HEK293T (cell line): ENCODE measurements around the gene DDN.
A peak's percentile ranks its signal among the peaks of the same experiment; 100 is the strongest.

Source experiments
- CTCF ChIA-PET: fragments of 350-600 bp; formaldehyde crosslinking; extraction: SDS; loops from one replicate; lab custom pipeline; 2021; ENCODE audit warnings: antibody characterized with exemption, inconsistent platforms; lab: Yijun Ruan, JAX
- POLR2A ChIA-PET: fragments of 350-600 bp; formaldehyde crosslinking; extraction: SDS; loops from one replicate; lab custom pipeline; 2020; ENCODE audit warnings: antibody characterized with exemption, inconsistent platforms; lab: Yijun Ruan, JAX
- DNase-seq: peaks from one replicate; pipeline ENCODE4 v3.0.0; 2012; ENCODE audit warnings: mixed read lengths; ENCODE audit errors: extremely low spot score
- ARNT ChIP-seq: fragments of 450-650 bp; IDR thresholded peaks from 2 replicates; pipeline ENCODE4 v1.6.1; 2017; ENCODE audit warnings: mild to moderate bottlenecking
- BHLHE40 ChIP-seq: fragments of 450-650 bp; IDR thresholded peaks from 2 replicates; pipeline ENCODE4 v1.6.1; 2016; ENCODE audit warnings: mild to moderate bottlenecking, moderate library complexity, borderline replicate concordance
- CTBP1 ChIP-seq: fragments of 450-650 bp; IDR thresholded peaks from 2 replicates; pipeline ENCODE4 v1.6.1; 2016; ENCODE audit warnings: borderline replicate concordance
- ELF4 ChIP-seq: fragments of 450-650 bp; IDR thresholded peaks from 2 replicates; pipeline ENCODE4 v1.6.1; 2017; ENCODE audit warnings: antibody characterized with exemption
- FOXA1 ChIP-seq: fragments of 450-650 bp; IDR thresholded peaks from 2 replicates; pipeline ENCODE4 v1.6.1; 2016; ENCODE audit warnings: mild to moderate bottlenecking
- FOXK2 ChIP-seq: fragments of 450-650 bp; IDR thresholded peaks from 2 replicates; pipeline ENCODE4 v1.6.1; 2016; ENCODE audit warnings: mild to moderate bottlenecking
- FOXM1 ChIP-seq: fragments of 450-650 bp; IDR thresholded peaks from 2 replicates; pipeline ENCODE4 v1.6.1; 2017; ENCODE audit warnings: mild to moderate bottlenecking, borderline replicate concordance
- HDGF ChIP-seq: fragments of 450-650 bp; IDR thresholded peaks from 2 replicates; pipeline ENCODE4 v1.6.1; 2017; ENCODE audit warnings: antibody characterized with exemption, borderline replicate concordance
- L3MBTL2 ChIP-seq: fragments of 450-650 bp; conservative IDR thresholded peaks from 2 replicates; pipeline ENCODE4 v1.6.1; 2016; ENCODE audit warnings: mild to moderate bottlenecking
- LEF1 ChIP-seq: fragments of 450-650 bp; IDR thresholded peaks from 2 replicates; pipeline ENCODE4 v1.6.1; 2017; ENCODE audit warnings: mild to moderate bottlenecking, borderline replicate concordance
- NFRKB ChIP-seq: fragments of 450-650 bp; IDR thresholded peaks from 2 replicates; pipeline ENCODE4 v1.6.1; 2016; ENCODE audit warnings: mild to moderate bottlenecking, moderate library complexity
- SP1 ChIP-seq: fragments of 450-650 bp; IDR thresholded peaks from 2 replicates; pipeline ENCODE4 v1.6.1; 2017
- SUZ12 ChIP-seq: fragments of 450-650 bp; IDR thresholded peaks from 2 replicates; pipeline ENCODE4 v1.6.1; 2016; ENCODE audit warnings: mild to moderate bottlenecking
- TARDBP ChIP-seq: fragments of 450-650 bp; IDR thresholded peaks from 2 replicates; pipeline ENCODE4 v1.6.1; 2016
- ZNF384 ChIP-seq: fragments of 450-650 bp; IDR thresholded peaks from 2 replicates; pipeline ENCODE4 v1.6.1; 2016
- TF ChIP-seq, protein P1 (sequence below): fragments of 450-650 bp; IDR thresholded peaks from 2 replicates; pipeline ENCODE4 v1.6.1; 2016

Gene DDN

DNA sequence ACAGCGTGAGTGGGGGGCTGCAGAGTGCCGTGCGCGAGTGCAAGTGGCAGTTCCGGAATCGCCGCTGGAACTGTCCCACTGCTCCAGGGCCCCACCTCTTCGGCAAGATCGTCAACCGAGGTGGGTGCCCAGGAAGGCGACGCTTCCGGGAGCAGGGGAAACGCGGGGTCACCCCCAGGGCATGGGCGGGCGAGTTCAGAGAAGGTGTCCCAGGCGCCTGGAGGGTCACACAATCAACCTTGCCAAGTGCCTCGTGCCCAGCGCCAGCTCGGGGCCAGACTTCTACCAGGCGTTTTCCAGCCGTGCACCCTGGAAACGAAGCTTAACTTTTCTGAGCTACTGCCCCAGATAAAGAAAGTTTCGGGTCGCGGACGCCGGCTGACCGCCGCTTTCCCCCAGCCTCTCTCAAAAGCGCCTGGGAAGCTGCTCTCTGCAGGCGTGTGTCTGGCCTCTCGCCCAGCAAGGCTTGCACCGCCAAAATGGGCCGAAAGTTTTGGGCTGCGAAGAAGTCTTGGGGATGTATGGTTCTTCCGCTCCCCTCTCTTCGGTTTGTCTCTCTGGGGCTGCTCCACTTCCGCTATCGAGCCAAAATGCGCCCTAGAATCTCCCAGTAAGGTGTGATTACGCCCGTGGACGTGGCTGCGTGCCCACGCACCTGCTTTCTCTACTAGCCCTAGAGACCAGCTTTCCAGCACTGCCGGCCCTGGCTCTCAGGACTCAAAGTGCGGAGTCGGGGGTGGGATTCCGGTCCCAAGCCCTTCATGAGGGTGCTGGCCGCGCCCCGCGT, 19.4 kb downstream of the DDN start:
- ChIA-PET CTCF (interaction anchor here (0.6 to 5.0 kb wide), 2 partner anchors 9 to 912 kb away, joined by 3 to 49 read pairs; no protein-coding TSS in a partner anchor), POLR2A (no interaction called here)
- DNase-seq, result no peak
- TF ChIP-seq FOXK2 (no peak), FOXA1 (no peak), SP1 (no peak), ARNT (no peak), ZNF384 (no peak), HDGF (no peak)

DNA sequence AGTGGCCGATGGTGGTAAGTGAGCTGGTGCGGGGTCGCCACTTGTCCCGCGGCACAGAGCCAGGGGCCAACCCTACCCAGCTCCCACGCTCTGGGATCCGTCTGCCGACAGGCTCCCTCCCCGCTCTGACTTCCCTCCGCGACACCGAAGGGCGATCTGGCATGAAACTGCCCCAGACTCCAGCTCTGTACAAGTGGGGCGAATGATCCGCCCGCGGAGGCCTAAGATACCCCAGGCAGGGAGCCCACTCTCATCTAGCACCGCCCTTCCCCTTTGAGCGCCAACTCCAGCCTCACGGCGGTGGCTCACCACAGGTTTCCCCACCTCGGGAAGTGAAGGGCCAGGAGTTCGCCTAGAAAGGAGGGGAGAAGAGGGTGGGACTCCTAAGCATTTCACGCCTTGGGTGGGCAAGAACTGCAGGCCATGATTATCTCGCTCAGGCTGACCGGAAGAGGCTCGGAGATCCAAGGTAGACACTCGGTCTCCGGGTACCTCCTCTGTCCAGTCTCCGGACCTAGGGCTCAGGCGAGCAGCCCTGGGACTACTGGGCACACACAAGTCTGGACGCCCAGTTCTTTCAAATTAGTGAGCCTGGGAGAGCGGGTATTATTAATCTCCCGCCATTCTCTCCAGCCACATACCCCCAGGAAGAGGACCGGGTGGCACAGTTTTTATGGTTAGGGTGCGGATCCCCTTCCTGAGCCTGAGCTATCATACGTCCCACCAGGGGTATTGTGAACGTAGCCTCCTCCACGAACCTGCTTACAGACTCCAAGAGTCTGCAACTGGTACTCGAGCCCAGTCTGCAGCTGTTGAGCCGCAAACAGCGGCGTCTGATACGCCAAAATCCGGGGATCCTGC, 20.2 kb downstream of the DDN start:
- ChIA-PET POLR2A (no interaction called here), CTCF (interaction anchor here (0.6 to 5.0 kb wide), 3 partner anchors 10 to 913 kb away, joined by 3 to 49 read pairs (median 3); no protein-coding TSS in a partner anchor)
- DNase-seq, result no peak
- TF ChIP-seq LEF1 (no peak), ZNF384 (no peak), FOXM1 (no peak), FOXK2 (no peak), ARNT (no peak), SP1 (no peak), SUZ12 (no peak), NFRKB (no peak), TARDBP (no peak), BHLHE40 (no peak), CTBP1 (no peak), ELF4 (no peak), L3MBTL2 (no peak), HDGF (no peak)

DNA sequence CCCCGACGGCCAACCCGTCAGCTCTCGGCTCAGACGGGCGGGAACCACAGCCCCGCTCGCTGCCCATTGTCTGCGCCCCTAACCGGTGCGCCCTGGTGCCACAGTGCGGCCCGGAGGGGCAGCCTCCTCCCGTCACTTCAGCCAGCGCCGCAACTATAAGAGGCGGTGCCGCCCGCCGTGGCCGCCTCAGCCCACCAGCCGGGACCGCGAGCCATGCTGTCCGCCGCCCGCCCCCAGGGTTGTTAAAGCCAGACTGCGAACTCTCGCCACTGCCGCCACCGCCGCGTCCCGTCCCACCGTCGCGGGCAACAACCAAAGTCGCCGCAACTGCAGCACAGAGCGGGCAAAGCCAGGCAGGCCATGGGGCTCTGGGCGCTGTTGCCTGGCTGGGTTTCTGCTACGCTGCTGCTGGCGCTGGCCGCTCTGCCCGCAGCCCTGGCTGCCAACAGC, 20.9 kb downstream of the DDN start, which contains the start of gene WNT1:
Gene WNT1, plus strand, starts transcription at position 32 of the 450 bp plus-strand sequence. Its CDS starts 329 bp downstream, at position 361.
- no peak for DNase-seq
- POLR2A ChIA-PET, result no interaction called here

DNA sequence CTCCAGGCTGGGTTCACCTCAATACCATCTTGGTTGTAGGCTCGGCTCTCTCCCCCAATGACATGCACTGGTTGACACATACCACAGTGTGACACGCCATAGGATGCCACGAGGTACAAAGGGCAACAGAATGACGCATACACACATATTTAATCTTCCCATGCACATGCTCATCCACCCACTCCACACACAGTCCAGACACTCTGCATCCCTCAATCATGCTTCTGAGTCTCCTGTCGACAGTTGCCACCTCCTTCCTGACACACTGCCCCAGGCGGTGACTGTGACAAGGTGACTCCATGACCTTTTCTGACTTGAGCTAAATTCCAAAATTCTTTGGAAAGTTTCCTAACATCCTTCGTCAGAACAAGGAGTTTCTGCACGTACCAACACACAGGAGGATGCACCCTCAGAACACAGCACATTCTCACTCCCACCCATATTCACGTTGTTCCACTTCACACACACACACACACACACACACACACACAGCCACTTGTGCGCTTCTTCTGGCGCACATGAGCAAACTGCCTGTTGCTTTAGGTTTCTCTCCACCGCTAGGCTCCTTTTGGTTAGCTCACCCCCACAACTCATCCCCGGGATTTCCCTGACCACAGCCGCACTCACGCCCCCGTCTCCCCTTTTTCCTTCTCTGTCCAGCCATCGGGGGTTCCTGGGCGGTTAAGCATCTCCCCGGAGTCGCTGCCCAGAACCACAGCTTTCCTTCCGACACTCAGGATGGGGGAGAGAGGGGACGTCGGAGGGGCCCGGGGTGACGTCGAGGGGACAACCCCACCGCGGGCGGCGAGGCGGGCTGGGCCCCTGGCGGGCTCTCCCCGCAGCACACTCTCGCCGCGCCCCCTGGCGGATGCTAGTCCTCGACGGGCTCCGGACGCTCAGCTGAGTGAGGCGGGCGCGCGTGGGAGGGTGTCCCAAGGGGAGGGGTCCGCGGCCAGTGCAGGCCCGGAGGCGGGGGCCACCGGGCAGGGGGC, 21.6 kb downstream of the DDN start:
- DNase-seq, result peak; percentile 57
- ChIA-PET POLR2A (interaction anchor here (0.6 kb wide), 1 partner anchor 20 kb away, joined by 3 read pairs; the partner anchor contains the start of gene ARF3), CTCF (interaction anchor here (0.6 to 5.0 kb wide), 6 partner anchors 9 to 394 kb away, joined by 3 to 49 read pairs (median 4); partner anchors contain the start of gene FKBP11)
- TF ChIP-seq FOXK2, result no peak
- TF ChIP-seq, protein P1, sequence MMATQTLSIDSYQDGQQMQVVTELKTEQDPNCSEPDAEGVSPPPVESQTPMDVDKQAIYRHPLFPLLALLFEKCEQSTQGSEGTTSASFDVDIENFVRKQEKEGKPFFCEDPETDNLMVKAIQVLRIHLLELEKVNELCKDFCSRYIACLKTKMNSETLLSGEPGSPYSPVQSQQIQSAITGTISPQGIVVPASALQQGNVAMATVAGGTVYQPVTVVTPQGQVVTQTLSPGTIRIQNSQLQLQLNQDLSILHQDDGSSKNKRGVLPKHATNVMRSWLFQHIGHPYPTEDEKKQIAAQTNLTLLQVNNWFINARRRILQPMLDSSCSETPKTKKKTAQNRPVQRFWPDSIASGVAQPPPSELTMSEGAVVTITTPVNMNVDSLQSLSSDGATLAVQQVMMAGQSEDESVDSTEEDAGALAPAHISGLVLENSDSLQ, result no peak
- TF ChIP-seq NFRKB, result no peak
- TF ChIP-seq HDGF, result no peak
- TF ChIP-seq ELF4, result no peak
- no peak for TF ChIP-seq FOXA1
- no peak for TF ChIP-seq ZNF384
- no peak for TF ChIP-seq ARNT
- no peak for TF ChIP-seq TARDBP
- no peak for TF ChIP-seq LEF1
- no peak for TF ChIP-seq CTBP1
- TF ChIP-seq SUZ12, result no peak

More for the DNA sequence above, 20.9 kb downstream of the DDN start, which contains the start of gene WNT1:
- CTCF ChIA-PET, result interaction anchor here (0.9 to 5.0 kb wide), 3 partner anchors 9 to 55 kb away, joined by 3 to 49 read pairs (median 7); no protein-coding TSS in a partner anchor
- TF ChIP-seq HDGF (no peak), FOXA1 (no peak), SP1 (no peak), BHLHE40 (no peak), SUZ12 (no peak), CTBP1 (no peak), FOXM1 (no peak), NFRKB (no peak), LEF1 (no peak), ELF4 (no peak), FOXK2 (no peak)

DNA sequence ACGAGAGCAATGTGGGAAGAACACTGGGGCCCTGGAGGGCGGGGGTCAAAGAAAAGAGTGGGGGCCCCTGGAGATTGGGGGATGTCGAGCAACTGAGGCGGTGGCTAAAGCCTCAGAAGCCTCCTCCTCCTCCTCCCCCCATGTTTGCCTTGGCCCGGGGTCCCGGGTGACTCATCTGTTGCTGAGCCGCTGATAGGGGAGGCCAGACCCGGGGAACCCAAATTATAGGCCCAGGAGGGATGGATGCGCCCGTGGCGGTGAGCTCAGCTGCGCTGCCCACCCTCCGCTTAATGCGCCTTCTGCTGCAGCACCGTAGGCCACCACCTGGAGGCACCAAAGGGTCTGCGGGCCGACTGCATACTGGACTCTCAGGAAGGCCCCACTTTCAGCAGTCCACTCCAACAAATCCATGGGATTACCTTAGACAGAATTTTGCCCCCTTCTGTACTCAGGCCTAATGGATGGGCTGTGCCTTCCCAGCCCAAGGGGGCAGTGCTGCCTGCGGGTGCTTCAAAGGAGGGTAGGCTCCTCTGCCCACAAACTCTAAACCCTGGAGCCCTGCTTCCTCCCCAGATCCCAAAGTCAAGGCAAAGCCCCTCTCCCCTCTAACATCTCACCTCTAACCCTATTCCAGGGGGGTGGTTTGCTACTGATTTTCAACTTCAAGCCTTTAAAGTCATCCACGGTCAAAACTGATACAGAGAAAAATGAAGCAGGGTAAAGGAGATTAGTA, 25.1 kb downstream of the DDN start:
- POLR2A ChIA-PET, result no interaction called here
- DNase-seq, result no peak
- CTCF ChIA-PET, result interaction anchor here (0.7 to 1.9 kb wide), 2 partner anchors 14 to 17 kb away, joined by 3 to 8 read pairs; partner anchors contain the start of gene ARF3
- TF ChIP-seq FOXK2 (no peak), ZNF384 (no peak), SUZ12 (no peak), L3MBTL2 (no peak), ELF4 (no peak), CTBP1 (no peak), BHLHE40 (no peak), FOXM1 (no peak), HDGF (no peak), SP1 (no peak)
